Measurements from ENCODE around the gene TBPL2.
"Not testable (repeated sequence)": the region's sequence is repeated elsewhere in the genome, so short reads cannot be mapped to it uniquely, and the experiment has no call there.

The TBPL2 gene

GRCh38 chr14:55423969-55424368, 16.4 kb downstream of the TBPL2 start:
- H3K4me3 ChIP-seq (ENCODE audit: low read length), result no peak overlapping the region
- DNase-seq (ENCODE audit: low read depth), result no peak
- TF ChIP-seq, protein P1, sequence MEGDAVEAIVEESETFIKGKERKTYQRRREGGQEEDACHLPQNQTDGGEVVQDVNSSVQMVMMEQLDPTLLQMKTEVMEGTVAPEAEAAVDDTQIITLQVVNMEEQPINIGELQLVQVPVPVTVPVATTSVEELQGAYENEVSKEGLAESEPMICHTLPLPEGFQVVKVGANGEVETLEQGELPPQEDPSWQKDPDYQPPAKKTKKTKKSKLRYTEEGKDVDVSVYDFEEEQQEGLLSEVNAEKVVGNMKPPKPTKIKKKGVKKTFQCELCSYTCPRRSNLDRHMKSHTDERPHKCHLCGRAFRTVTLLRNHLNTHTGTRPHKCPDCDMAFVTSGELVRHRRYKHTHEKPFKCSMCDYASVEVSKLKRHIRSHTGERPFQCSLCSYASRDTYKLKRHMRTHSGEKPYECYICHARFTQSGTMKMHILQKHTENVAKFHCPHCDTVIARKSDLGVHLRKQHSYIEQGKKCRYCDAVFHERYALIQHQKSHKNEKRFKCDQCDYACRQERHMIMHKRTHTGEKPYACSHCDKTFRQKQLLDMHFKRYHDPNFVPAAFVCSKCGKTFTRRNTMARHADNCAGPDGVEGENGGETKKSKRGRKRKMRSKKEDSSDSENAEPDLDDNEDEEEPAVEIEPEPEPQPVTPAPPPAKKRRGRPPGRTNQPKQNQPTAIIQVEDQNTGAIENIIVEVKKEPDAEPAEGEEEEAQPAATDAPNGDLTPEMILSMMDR (conservative IDR thresholded peaks at IDR 0.05; ENCODE audit: low read length), result no peak

DNA sequence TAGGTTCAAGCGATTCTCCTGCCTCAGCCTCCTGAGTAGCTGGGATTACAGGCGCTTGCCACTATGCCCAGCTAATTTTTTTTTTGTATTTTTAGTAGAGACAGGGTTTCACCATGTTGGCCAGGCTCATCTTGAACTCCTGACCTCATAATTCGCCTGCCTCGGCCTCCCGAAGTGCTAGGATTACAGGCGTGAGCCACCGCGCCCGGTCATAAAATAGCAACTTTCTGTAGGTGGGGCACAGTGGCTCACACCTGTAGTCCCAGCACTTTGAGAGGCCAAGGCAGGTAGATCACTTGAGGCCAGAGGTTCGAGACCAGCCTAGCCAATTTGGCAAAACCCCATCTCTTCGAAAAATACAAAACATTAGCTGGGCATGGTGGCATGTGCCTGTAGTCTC, 18.1 kb downstream of the TBPL2 start:
- not testable (repeated sequence) for DNase-seq (ENCODE audit: low read depth); H3K4me3 ChIP-seq (ENCODE audit: low read length)

DNA sequence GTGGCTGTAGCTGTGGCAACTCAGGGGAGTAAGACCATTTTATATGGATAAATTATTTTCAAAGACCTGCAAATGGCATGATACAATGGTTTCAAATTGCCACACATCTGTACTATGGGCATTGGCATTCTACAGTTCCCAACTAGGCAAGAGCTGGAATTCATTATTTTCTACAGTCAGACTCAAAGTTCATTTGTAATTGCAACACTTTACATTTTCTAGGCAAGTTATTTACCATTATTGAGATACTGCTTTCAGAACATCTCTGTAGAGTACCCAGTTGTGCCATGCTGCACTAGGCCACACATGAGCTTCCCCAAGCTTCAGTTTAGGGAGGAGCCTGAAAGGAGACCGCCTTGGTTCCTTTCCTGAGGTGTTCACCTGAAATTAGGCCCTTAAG, 20.8 kb downstream of the TBPL2 start:
- no peak overlapping the region for H3K4me3 ChIP-seq (ENCODE audit: low read length)
- TF ChIP-seq, protein P1 (conservative IDR thresholded peaks at IDR 0.05; ENCODE audit: low read length), result no peak
- no peak for DNase-seq (ENCODE audit: low read depth)

DNA sequence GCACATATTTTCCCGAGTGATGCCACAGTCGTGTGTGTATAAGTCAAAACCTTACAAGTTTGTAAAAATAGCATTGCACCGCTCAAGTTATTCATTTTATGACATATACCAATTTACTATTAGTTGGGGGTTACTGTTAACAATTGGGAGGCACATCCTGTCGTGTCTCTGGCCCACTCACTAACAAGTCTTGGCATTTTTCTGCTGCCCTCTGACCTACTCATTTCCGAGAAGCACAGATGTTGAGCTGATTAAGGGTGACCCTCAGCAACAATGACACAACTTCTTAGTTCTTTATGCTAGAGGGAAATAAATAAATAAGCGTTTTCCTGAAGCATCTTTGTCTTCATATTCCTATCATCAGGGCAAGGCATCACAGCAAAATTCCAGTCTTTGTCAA, 22.0 kb downstream of the TBPL2 start:
- TF ChIP-seq, protein P1 (conservative IDR thresholded peaks at IDR 0.05; ENCODE audit: low read length), result no peak
- H3K4me3 ChIP-seq (ENCODE audit: low read length), result no peak overlapping the region
- DNase-seq (ENCODE audit: low read depth), result no peak

- H3K4me3 ChIP-seq (ENCODE audit: low read length), result no peak overlapping the region
- TF ChIP-seq, protein P1 (conservative IDR thresholded peaks at IDR 0.05; ENCODE audit: low read length), result no peak
- DNase-seq (ENCODE audit: low read depth), result no peak
Observed at GRCh38 chr14:55417955-55418354, 22.5 kb downstream of the TBPL2 start.

GRCh38 chr14:55416866-55417265, 23.6 kb downstream of the TBPL2 start:
- H3K4me3 ChIP-seq (ENCODE audit: low read length), result no peak overlapping the region
- TF ChIP-seq, protein P1 (conservative IDR thresholded peaks at IDR 0.05; ENCODE audit: low read length), result peak; percentile 39
- no peak for DNase-seq (ENCODE audit: low read depth)

DNA sequence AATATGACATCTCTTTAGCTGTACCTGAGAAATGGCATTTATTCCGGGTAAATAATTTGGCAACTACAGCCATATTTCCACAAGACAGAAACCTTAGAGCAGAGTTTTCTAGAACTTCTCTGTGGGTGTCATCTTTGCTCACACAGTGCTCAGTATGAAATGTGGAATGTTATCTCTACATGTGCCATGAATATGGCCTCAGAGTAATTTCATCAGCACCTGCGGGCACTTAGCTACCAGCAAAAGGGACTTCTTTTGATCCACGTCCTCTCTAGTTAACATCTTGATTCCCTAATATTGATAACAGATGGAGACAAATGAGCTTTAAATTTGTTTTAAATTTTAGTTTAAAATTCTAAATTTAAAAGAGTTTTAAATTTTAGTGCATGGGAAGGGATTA, 25.9 kb downstream of the TBPL2 start:
- no peak for DNase-seq (ENCODE audit: low read depth)
- no peak overlapping the region for H3K4me3 ChIP-seq (ENCODE audit: low read length)
- TF ChIP-seq, protein P1 (conservative IDR thresholded peaks at IDR 0.05; ENCODE audit: low read length), result no peak

DNA sequence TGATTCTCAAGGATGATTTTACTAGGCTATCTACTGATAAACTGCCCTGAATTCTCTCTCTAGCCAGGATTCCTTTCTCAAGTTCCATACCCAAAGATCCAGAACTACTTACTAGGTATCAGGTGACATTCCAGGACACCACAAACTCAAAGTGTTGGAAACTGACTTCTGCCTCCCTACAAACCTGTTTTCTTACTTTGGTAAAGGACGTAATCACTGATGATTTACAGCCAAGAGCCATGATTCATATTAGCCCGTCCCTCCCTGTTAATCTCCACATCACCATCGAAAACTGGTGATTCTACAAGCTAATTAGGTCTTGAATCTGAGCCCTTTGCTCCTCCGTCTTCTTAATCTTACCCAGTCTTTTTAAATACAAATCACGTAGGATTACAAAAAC, 27.7 kb downstream of the TBPL2 start:
- no peak for DNase-seq (ENCODE audit: low read depth)
- H3K4me3 ChIP-seq (ENCODE audit: low read length), result no peak overlapping the region
- TF ChIP-seq, protein P1 (conservative IDR thresholded peaks at IDR 0.05; ENCODE audit: low read length), result no peak
